ENCODE data around the gene HPN.

DNA sequence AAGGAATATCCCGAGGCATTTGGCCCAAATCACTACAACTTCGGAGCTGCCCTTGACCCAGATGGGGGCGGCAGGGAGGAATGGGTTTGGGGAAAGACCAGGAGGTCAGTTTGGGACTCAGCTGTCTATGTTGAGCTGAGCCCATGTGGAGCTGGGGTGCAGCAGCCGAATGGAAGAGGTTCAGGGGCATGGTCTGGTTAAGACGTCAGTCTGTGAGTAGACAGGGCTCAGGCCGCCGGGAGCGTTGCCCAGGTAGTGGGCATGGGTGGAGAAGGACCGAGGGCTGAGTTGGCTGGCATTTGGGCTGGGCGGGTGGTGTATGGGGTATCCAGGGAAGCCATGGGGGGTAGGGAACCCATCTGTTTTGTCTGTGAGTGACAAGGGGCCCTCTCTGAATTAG, 20.5 kb upstream of the HPN start:
- TF ChIP-seq, protein P1, sequence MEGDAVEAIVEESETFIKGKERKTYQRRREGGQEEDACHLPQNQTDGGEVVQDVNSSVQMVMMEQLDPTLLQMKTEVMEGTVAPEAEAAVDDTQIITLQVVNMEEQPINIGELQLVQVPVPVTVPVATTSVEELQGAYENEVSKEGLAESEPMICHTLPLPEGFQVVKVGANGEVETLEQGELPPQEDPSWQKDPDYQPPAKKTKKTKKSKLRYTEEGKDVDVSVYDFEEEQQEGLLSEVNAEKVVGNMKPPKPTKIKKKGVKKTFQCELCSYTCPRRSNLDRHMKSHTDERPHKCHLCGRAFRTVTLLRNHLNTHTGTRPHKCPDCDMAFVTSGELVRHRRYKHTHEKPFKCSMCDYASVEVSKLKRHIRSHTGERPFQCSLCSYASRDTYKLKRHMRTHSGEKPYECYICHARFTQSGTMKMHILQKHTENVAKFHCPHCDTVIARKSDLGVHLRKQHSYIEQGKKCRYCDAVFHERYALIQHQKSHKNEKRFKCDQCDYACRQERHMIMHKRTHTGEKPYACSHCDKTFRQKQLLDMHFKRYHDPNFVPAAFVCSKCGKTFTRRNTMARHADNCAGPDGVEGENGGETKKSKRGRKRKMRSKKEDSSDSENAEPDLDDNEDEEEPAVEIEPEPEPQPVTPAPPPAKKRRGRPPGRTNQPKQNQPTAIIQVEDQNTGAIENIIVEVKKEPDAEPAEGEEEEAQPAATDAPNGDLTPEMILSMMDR (IDR thresholded peaks at IDR 0.05; ENCODE audit: poor library complexity): no peak
- TF ChIP-seq EZH2phosphoT487 (IDR thresholded peaks at IDR 0.05; ENCODE audit: low read depth, severe bottlenecking, unreplicated experiment): no peak
- no peak for TF ChIP-seq EZH2 (IDR thresholded peaks at IDR 0.05; ENCODE audit: borderline replicate concordance)
